Esophagus muscularis mucosa (tissue), 4 donors: ENCODE measurements around the gene TRIM54. TPM values are rescaled to one million over a fixed set of nuclear protein-coding genes. Genes with fewer than 3 reads are reported as not detected.
A peak's percentile ranks its signal among the peaks of the same experiment; 100 is the strongest.

Source experiments
- DNase-seq: peaks from one replicate; pipeline ENCODE4 v3.0.0-alpha.2; 2017; ENCODE audit errors: extremely low spot score
- H3K27ac ChIP-seq, 4 donors: fragments of 200-600 bp; sonication (generic); replicated peaks in 1 of 4; 1 replicate in 3 of 4; 2 replicates in 1 of 4; pipeline ENCODE4 v1.5.1; 2016 to 2019; ENCODE audit warnings: mild to moderate bottlenecking in 1 of 4
- H3K27me3 ChIP-seq, 4 donors: fragments of 200-600 bp; sonication (generic); one replicate each; pipeline versions ENCODE4 v1.5.1 to v1.6.0; 2016 to 2019
- H3K36me3 ChIP-seq, 4 donors: fragments of 200-600 bp; sonication (generic); one replicate each; pipeline ENCODE4 v1.5.1; 2016 to 2019
- H3K4me1 ChIP-seq, 4 donors: fragments of 200-600 bp; sonication (generic); one replicate each; pipeline ENCODE4 v1.5.1; 2016 to 2019
- H3K4me3 ChIP-seq, 4 donors: fragments of 200-600 bp; sonication (generic); 1 replicate in 2 of 4; 2 replicates in 2 of 4; pipeline ENCODE4 v1.5.1; 2016 to 2019; ENCODE audit warnings: mild to moderate bottlenecking in 4 of 4, moderate library complexity in 1 of 4
- H3K9me3 ChIP-seq, 4 donors: fragments of 200-600 bp; sonication (generic); 1 replicate in 3 of 4; 2 replicates in 1 of 4; pipeline ENCODE4 v1.5.1; 2016 to 2019
- EP300 ChIP-seq: sonication (generic); formaldehyde crosslinking; IDR thresholded peaks from one replicate; pipeline ENCODE4 v1.6.1; 2017; ENCODE audit warnings: antibody characterized with exemption
- POLR2A ChIP-seq: fragments of 450-650 bp; IDR thresholded peaks from one replicate; pipeline ENCODE4 v1.6.1; 2017; ENCODE audit warnings: antibody characterized with exemption, moderate library complexity, mild to moderate bottlenecking, low read depth
- POLR2AphosphoS5 ChIP-seq, 2 donors: sonication (generic); formaldehyde crosslinking; IDR thresholded peaks; one replicate each; pipeline ENCODE4 v1.6.1; 2017; ENCODE audit warnings: antibody characterized with exemption in 2 of 2
- WGBS: methylation state at CpG from one replicate; pipeline ENCODE4 v1.1.5; 2018; 5-methylcytosine and 5-hydroxymethylcytosine counted together
- intact Hi-C: fragments of 100-400 bp; cut with DNase I; formaldehyde crosslinking; loops from one replicate; pipeline ENCODE4 v1.15.1; 2023
- total RNA-seq, 4 donors: library from RNA; depleted of rRNA; stranded (reverse); fragments of >200 nt; gene quantifications; one replicate each; pipeline versions ENCODE4 v1.1.0 to v1.2.1, GENCODE V29; 2016
- TF ChIP-seq, protein P1 (sequence below), 3 experiments: fragments of 200-600 bp in 2 of 3; fragments of 450-650 bp in 1 of 3; sonication (generic) in 2 of 3; IDR thresholded peaks; one replicate each; pipeline ENCODE4 v1.5.1; 2017 to 2019; ENCODE audit warnings: antibody characterized with exemption in 3 of 3, mild to moderate bottlenecking in 2 of 3, moderate library complexity in 1 of 3

TRIM54 gene
- total RNA-seq, 4 donors from 2014 or later, result 0.32 TPM; not detected in 3

DNA sequence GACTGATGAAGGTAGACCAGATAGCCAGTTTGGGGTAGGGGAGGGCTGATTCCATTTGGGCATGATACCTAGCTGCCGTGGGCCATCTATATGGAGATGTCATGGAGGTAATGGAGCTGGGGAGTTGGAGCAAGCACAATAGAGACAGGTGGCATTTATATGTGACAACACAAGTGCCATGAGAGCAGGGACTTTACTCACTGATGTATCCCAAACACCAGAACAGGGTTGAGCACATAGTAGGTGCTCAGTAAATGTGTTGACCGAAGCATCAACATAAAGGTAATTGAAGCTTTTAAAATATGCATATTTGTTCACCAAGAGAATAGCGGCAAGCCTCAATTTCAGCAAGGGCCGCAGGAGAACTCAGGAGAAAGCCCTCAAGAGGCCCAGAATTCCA is 34.3 kb upstream of the TRIM54 start:
- Histone ChIP-seq H3K27ac (no peak overlapping the region), H3K36me3 (peaks cover 11 to 19% (median 15%) of the 10 kb centered on the region in 4 donors), H3K4me3 (no peak overlapping the region), H3K27me3 (peaks cover 0 to 42% (median 7%) of the 10 kb centered on the region in 4 donors), H3K9me3 (no peaks in the 10 kb centered on the region), H3K4me1 (peaks cover 0 to 6% (median 4%) of the 10 kb centered on the region in 4 donors)
- no peak for DNase-seq
- no peak for TF ChIP-seq POLR2AphosphoS5 (IDR thresholded peaks at IDR 0.05)
- no peak for TF ChIP-seq EP300
- TF ChIP-seq, protein P1, sequence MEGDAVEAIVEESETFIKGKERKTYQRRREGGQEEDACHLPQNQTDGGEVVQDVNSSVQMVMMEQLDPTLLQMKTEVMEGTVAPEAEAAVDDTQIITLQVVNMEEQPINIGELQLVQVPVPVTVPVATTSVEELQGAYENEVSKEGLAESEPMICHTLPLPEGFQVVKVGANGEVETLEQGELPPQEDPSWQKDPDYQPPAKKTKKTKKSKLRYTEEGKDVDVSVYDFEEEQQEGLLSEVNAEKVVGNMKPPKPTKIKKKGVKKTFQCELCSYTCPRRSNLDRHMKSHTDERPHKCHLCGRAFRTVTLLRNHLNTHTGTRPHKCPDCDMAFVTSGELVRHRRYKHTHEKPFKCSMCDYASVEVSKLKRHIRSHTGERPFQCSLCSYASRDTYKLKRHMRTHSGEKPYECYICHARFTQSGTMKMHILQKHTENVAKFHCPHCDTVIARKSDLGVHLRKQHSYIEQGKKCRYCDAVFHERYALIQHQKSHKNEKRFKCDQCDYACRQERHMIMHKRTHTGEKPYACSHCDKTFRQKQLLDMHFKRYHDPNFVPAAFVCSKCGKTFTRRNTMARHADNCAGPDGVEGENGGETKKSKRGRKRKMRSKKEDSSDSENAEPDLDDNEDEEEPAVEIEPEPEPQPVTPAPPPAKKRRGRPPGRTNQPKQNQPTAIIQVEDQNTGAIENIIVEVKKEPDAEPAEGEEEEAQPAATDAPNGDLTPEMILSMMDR (IDR thresholded peaks at IDR 0.05), result no peak
- TF ChIP-seq POLR2A, result no peak
- 91% methylated on average over 4 of the region's 4 CpGs for WGBS
- intact Hi-C loops, result no loop called here

DNA sequence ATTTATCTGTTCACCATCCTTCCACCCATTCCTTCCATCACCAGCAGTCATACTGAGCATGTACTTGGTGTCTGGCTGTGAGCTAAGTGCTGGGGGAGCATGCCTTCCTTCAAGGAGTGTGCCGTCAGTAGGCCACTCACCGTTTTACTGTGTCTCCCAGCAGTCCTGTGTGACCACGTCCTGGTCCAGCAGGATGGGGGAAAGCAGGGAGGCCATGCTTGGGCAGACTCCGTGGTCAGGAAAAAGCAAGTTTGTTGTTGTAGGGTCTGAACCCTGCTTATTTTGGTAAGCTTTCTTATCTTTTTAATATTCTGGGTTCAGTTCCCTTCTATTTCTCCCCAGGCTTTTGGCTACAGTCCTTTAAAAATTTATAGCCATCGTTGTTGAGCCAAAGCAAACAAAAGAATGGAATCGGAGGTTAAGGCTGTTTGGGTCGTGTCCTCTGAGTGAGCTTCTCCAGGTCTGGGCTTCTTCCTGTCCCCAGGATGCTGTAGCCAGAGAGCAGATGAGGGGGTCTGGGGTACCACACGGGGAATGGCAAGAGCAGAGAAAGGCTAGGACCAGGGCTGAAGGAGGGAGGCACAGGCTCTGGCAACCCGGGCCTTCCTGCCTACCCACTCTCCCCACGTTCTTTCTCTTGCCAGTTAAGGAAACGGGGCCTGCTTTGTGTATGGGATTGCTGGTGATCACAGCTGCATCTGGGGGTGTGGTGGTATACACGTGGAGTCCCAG is 32.9 kb upstream of the TRIM54 start:
- intact Hi-C loops, result no loop called here
- Histone ChIP-seq H3K27ac (no peak overlapping the region), H3K4me1 (peaks cover 0 to 6% (median 2%) of the 10 kb centered on the region in 4 donors), H3K27me3 (peaks cover 0 to 54% (median 7%) of the 10 kb centered on the region in 4 donors), H3K9me3 (no peaks in the 10 kb centered on the region), H3K36me3 (peaks cover under 1 to 5% (median 1%) of the 10 kb centered on the region in 4 donors), H3K4me3 (no peak overlapping the region)
- TF ChIP-seq EP300 (no peak), POLR2AphosphoS5 (IDR thresholded peaks at IDR 0.05) (no peak), POLR2A (no peak)
- TF ChIP-seq, protein P1 (IDR thresholded peaks at IDR 0.05), result no peak
- DNase-seq, result no peak
- WGBS, result 58% methylated on average over 10 of the region's 12 CpGs

DNA sequence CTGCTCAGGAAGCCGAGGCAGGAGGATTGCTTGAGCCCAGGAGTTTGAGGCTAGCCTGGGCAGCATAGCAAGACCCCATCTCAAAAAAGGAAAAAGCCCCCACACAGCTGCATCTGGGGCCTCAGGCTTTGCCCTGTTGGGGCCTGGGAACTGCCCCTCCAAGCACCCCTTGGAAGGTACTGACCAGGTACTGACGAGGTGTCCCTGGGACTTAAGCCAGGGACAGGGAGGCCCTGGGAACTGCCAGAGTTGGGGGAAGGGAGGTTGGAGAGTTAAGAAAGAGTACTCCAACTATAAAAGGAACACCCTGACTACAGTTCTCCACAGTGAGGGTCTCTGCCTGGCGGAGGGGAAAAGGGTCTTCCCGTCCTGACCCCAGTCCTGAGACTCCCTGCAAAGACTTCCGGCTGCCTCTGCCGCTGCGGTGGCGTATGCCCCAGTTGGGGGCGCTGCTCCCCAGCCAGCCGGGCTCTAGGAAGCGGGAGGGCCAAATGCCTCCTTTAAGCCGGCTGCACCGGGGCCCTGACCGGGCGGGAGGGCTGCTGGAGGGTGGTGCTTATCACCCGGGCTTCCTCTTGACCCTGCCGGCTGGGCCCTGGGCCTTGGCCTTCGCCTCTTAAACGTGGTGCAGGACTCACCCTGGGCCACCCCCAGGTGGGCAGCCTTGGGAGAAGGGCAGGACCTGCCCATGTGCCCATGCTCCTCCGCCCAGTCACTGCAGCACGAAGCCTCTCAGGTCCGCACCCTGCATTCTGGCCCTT is 32.2 kb upstream of the TRIM54 start:
- WGBS, result 43% methylated on average over 8 of the region's 22 CpGs
- TF ChIP-seq POLR2A (no peak), POLR2AphosphoS5 (IDR thresholded peaks at IDR 0.05) (no peak)
- TF ChIP-seq, protein P1 (IDR thresholded peaks at IDR 0.05), result peak in 2 of 3 experiments; percentile 11 to 42
- Histone ChIP-seq H3K27me3 (peaks cover 0 to 61% (median 7%) of the 10 kb centered on the region in 4 donors), H3K36me3 (no peaks in the 10 kb centered on the region), H3K27ac (no peak overlapping the region), H3K4me1 (peaks cover 0 to 6% (median 2%) of the 10 kb centered on the region in 4 donors), H3K9me3 (no peaks in the 10 kb centered on the region), H3K4me3 (no peak overlapping the region)
- intact Hi-C loops, result no loop called here
- no peak for DNase-seq

DNA sequence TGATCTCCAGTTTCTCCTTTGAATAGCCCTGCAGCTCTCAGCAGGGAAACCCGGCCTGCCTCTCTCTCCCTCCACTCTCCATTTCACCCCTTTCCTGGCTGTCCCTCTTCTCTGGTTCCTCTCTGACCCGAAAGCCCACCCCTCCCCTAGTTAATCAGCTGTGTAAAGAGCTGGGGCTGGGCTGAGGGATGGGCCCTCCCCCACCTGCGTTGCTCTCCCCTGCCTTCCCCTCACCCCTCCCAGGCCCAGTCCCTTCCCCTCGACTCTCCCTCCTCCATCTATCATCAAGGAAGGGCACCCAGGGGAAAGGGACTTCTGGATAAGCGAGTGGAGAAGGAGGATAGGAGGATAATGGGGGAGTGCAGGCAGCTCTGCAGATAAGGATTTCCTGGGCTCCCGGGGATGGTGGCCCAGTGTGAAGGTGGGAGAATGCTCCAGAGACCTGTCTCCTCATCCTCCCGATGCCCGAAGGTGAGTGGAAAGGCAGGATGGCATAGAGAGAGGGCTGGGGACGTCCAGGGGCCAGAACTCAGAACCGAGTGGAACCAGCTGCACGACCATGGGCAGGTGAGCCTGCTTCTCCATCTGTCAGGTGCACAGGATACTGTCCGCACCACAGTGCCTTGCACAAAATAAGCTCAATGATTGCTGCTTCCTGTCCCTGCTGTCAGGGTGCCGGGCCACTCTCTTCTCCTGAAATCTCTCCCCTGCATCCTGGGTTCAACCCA is 31.4 kb upstream of the TRIM54 start:
- TF ChIP-seq, protein P1 (IDR thresholded peaks at IDR 0.05), result no peak
- TF ChIP-seq POLR2AphosphoS5 (IDR thresholded peaks at IDR 0.05) (no peak), EP300 (no peak), POLR2A (no peak)
- H3K27me3 ChIP-seq, result peaks cover 0 to 65% (median 7%) of the 10 kb centered on the region in 4 donors
- H3K36me3 ChIP-seq, result no peaks in the 10 kb centered on the region
- no peak overlapping the region for H3K27ac ChIP-seq
- H3K9me3 ChIP-seq, result no peaks in the 10 kb centered on the region
- peaks cover 0 to 6% (median 2%) of the 10 kb centered on the region in 4 donors for H3K4me1 ChIP-seq
- 54% methylated on average over 11 of the region's 13 CpGs for WGBS
- intact Hi-C loops, result no loop called here
- H3K4me3 ChIP-seq, result no peak overlapping the region
- DNase-seq, result no peak
